NCI-H524 treated with DMSO at 0.1 percent for 48 hours (cell line): ENCODE results near the gene NUMB.

ENCODE experiments used
- DNase-seq: peaks from one replicate; lab custom pipeline; 2025; lab: John Stamatoyannopoulos, UW

NUMB gene

DNA sequence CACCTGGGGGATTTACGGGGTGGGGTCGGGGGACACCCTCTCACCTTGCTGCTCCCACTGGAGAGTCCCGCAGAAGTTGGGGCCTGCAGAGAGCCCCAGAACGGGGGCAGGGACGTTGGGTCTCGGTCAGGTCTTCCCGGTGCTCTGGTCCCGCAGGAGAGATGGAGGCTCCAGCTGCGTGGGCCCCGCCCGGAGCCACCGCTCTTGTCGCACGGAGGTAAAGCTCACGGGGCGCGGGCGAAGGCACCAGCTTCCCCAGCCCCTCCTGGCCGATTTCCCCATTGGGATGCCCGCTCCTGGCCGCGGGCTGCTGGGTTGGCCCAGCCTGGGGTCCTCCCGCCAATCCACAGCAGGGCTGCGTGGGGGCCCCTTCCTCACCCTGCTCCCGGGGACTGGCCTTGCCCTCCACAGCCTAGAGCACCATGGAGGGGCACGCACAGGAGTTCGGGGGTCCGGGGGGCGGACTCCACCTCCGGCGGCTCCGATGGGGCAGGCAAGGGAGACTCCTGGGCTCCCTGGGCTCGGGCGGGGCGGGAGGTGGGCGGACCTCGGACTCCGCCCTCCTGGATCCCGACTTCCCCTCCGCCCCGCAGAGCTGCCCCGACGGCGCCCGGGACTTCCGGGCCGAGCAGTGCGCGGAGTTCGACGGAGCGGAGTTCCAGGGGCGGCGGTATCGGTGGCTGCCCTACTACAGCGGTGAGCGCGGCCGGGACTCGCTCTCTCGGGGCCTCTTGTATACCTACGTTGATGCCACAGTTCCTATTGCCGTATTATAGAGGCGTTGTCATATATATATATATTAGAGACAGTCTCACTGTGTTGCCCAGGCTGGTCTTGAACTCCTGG is 212.6 kb downstream of the NUMB start:
- DNase-seq = no peak

DNA sequence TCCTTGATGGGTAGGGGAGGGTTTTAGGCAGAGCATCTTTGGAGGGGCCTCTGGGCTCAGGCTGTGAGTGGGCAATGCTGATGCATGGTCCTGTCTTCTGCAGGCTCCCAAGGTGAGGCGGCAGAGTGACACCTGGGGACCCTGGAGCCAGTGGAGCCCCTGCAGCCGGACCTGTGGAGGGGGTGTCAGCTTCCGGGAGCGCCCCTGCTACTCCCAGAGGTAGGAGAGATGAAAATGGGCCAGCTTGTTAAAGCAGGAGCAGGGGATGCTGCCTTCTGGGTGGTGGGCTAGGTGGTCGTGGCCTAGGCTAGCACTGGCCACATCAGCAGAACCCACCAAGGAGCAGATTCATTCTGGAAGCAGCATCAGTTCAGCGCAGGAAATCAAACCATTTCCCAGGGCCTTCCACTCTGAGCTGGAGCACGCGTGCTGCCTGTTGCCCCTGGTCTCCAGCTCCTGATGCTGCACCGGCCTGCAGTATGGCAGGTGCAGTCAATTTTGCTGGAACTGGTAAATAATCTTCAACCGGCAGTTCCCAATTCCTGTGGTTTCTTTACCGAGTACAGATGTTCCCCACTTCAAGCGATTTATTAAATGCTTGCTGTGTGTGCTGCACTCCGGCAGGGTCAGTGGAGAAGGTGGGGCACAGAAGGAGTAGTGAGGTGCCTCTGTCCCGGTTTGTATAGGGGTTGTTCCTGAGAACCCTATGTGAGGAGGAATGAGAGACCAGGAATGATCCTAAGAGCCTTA is 213.6 kb downstream of the NUMB start:
- DNase-seq = no peak

DNA sequence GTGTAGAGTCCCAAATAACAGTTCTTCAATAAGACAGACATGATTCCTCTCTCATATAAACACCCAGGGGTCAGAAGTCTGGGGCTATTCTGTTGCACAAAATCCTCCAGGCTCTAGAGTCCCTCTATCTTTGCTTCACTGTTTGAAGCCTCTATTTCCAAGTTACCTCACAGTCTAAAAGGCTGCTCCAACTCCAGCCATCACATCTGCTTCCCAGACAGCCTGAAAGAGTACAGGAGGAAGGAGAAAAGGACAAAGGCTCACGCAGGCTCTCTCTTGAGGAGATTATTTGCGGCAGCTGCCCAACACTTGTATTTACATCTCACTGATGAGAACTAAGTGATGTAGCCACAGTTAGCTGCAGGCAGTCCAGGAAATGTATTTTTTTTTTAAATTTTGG is 214.6 kb downstream of the NUMB start:
- no peak for DNase-seq

DNA sequence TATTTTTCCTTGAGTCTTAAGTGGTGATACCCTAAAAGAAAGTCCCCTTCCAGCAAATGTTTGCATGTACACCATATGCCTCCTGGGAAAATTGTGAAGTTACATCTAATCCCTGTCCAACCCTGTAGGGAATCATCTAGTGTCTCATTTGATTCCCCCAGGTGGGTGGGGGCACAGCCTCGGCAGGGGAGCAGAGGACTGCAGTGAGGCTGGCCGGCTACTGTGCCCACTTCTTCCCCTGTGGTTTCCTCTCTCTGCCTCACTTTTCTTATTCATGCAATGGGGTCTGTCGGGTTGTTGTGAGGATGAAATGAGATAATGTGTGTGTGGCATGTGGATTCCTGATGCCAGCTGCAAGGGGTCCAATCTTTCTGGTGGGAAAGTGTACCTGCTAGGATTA is 215.0 kb downstream of the NUMB start:
- DNase-seq = no peak

DNA sequence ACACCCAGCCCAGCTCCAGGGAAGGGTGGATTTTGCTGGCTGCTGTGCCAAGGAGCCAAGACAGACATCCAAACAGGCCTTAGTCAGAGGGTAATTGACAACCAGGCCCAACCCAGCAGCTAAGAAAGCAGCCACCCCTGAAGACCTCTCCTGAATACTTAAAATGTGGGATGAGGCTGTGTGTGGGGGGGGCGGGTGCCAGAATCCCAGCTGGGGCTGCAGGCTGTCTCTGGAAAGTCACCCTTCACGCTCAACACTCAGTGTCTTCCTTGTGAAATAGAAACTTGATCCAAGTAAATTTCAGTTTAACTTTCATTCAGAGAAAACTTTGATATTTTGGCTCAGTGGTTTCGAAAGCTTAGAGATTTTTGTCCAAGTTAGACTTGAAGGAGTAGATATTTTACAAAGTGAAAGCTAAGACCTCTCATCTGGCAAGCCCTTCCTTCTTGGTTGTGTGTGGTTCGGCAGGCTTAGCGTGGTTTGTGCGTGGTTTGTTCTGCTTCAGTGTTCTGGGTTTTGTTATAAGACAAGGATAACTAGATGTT is 215.9 kb downstream of the NUMB start:
- no peak for DNase-seq

DNA sequence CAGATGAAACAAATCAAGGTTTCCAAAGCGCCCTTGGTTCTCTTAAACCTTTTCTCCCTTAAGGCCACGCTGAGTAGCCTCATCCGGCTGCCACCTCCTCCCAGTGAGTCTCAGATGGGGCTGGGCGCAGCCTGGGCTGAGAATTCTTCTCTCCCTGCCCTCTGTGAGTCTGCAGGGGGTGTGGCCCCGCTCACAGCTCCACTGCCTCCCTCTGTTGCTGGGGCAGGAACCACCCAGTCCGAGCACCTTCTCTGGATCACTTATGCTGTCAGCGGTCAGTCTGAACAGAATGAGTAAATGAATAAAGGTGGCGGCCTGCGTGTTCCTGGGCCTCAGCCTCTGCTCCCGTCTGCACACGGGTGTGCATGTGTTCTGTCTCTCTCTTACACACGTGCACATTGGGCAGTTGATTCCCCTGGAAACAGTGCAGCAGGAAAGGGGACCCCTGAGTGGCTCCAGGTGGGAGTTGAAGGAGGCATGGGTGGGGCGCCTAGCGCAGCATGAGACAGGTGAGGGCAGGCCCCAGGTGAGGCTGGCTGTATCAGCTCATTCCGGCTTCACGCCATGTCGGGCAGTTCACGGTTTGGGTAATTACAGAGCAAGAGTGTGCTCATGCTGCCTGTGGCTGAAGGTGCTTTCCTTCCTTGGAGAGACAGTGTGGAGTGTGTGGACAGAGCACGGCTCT is 216.7 kb downstream of the NUMB start:
- DNase-seq = no peak

DNA sequence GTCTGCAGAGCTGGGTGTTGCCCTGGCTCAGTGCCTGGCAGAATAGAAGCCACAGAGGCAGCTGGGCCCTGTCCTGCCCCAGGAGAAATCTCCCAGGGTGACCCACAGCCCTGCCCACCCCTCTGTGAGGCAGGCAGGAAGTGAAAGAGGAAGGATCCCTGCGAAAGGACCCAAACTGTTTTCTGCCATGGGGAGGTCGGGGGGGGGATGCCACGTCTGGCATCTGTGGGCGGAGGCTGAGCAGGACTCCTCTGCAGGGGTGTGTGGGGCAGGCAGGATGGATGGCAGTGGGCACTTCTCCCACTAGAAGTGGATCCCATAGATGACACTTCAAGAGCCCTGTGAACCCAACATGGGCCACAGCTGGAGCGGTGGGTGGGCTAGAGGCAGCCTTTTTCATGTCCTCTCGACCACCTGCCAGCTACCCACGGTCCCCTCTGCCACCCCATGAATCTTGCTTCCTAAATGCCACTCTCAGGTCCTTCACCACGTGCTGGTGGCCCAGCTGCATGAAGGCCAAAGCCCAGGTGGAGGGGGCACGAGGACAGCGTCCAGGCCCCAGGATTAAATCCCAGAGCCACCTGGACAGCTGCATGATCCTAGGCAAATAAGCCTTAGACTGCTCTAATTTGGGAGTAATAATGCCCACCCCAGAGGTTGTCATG is 217.4 kb downstream of the NUMB start:
- no peak for DNase-seq

DNA sequence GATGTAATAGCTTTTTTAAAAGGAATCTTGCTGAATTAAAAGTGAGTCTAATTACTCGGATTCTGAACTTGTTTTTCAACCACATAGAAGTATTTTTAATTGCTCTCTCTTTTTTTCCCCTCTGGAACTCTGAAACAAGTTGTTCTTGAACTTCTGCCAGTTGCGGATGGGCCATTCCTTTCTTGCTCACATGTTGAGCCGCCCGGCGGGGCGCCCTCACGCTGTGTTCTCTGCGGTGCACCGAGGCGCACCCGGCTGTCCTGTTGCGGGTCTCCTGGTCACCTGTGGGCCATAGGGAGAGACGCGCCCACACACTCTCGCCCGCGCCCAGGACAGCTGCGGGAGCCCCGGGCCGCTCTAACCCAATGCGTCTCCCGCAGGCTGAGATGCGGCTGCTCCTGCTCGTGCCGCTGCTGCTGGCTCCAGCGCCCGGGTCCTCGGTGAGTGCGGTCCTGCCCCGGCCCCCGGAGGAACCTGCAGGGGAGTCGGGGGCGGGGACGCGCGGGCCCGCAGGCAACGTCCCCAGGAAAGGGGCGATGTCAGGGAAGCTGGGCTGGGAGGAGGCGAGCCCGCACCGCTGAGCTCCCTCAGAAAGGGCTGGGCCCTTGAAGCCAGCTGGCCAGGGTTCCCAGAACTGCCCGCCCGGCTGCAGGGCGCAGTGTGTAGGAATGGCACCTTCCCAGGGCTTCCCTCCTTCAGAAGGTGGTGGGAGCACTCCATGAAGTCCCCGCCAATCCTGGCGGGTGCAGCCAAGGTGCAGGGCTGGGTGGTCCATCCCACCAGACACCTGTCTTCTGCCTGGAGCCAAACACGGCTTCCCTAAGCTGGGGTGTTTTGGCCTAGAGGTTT is 218.7 kb downstream of the NUMB start:
- no peak for DNase-seq

DNA sequence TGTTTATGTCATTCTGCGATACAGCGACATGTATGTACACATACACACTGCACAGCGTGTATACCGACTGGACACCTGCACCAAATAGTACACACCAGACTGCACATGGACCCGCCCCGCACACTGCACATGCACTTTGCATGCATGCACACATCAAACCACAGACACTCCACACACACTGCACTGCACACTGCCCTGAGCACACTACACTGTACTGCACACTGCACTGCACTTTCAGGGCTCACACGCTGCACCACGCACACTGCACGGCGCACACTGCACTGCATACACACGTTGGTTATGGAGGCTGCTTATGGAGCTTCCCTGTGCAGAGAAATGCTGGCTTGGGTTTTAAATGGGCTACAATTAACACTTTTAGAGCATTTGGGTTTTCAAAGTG is 219.4 kb downstream of the NUMB start:
- DNase-seq = no peak

DNA sequence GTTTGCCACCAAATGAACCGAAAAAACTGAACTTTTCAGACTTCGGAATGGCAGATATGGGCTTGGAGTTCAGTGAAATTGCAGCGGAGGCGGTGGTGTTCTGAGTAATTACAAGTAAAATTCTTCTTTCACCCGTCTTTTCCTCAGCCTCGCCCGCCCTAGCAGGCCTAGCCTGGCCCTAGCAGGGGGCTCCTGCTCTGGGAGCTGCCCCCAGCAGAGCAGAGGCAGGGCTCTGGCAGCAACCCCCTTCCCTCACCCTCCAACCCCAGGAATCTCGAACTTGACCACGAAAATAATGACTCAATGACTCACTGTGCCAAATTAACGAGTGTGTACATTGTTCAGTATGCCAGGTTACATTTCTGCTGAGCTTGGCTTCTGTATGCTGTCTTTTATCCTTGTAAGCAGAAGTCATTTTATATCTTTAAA is 219.9 kb downstream of the NUMB start:
- no peak for DNase-seq

DNA sequence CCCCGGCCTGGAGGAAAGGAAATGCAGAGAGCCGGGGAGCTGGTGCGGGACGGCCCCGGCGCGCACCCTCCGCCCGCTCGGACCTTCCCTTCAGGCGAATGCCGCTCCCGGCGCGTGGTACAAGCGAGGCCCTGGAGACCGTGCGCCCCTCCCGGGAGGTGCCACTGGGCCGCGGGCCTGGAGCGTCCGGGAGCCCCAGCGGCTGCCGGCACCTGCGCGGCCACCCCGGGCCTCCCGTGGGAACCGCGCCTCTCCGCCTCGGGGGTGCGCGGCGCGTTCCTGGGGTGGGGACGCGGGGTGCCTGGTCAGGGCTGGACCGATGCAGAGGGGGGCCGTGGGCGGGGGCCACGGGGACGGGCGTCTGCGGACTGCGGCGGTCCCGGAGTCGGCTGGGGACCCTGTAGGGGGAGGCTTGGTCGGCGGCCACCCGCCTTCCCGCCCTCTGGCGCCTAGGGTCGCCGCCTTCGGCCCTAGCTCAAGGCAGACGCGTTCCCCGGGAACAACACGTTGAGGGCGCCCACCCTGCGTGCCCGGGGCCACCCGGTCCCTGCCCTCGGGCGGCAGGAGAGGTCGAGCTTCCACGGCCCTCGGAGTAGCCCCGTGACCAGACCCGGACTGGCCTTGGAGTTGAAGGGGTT is 220.4 kb downstream of the NUMB start:
- DNase-seq = no peak

DNA sequence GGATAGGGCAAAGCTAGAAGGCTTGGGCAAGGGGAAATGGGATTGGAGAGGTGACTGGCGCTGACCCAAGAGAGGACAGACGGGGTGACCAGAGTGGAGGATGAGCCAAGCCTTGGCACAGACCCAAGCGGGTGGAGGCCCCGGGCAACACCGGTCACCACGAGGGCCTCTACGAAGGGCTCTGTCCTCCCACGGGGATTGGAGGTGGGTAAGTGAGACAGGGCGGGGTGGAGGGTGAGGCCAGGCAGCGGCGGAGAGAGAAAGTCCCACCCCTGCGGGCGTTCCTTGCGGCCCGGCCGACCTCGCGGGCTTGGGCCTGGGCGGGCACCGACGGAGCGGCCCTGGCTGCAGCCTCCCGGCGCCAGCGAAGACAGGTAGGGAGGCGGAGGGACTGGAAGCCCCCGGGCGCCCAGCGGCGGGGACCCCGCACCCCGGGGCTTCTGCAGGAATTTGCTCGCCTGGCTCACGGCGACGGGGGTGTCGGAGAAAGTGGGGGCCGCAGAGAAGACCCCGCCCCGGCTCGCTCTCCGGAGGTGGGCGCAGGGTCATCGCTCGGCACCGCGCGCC is 221.0 kb downstream of the NUMB start, which contains the start of gene PAPLN:
Gene PAPLN (plus strand): TSS at position 288 of the 567 bp plus-strand sequence. CDS start 2,273 bp downstream, outside the sequence.
- no peak for DNase-seq

DNA sequence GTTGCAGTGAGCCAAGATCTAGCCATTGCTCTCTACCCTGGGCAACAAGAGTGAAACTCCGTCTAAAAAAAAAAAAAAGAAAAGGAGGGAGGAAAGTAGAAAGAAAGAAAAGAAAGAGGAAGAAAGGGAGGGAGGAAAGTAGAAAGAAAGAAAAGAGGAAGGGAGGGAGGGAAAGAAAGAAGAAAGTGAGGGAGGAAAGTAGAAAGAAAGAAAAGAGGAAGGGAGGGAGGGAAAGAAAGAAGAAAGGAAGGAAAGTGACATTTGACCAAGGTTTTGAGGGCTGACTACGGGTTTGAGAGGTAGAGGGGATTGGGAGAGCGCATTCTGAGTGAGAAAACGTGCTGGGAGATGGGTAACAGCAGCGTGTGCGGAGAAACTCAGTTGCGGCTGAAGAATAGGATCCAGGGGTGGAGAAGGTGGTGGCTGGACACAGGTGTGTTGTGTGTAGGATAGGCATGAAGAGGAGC is 221.6 kb downstream of the NUMB start:
- DNase-seq = no peak

DNA sequence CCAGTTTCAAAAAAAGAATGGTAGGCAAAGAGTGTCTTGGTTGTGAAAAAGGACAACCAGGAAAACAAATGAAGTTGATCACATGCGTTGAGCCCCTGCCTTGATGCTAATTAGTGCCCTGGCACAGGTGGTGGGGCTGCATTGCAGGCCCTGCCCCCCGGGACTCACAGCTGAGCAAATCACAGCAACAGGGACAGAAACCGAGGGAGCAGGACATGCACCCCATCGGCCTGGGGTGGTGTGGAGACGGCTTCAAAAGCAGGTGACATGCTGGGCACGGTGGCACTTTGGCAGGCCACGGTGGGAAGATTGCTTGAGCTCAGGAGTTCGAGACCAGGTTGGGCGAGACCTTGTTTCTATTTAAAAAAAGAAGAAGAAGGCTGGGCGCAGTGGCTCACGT is 222.2 kb downstream of the NUMB start:
- no peak for DNase-seq

DNA sequence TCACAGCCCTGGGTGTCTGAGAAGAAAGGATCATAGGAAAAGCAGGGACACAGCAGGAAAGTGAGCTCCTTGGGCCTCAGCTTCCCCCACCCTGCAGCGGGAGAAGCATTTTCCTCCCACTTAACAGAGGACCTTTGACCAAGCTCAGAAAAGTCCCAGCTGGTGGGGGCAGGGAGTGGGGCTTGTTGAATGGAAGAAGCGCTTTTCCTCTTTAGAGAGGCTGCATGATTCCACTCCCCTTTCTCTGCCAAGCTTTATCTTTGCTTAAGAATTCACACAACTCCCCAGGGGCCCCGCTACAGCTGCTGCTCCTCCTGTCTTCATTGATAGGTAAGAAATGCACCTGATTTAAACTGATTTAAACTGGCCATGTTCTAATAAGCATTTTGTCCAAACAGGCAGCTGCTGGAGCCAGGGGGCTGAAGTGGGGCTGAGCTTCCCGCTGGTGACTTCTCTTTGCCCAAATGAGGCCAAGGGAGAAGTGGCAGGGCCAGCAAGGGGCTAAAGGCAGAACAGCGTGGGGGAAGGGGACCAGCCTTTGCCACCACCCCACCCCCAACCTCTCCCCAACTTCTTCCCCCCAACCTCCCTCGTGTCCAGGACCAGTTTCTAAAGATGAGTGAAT is 222.7 kb downstream of the NUMB start:
- DNase-seq = peak; percentile 75

DNA sequence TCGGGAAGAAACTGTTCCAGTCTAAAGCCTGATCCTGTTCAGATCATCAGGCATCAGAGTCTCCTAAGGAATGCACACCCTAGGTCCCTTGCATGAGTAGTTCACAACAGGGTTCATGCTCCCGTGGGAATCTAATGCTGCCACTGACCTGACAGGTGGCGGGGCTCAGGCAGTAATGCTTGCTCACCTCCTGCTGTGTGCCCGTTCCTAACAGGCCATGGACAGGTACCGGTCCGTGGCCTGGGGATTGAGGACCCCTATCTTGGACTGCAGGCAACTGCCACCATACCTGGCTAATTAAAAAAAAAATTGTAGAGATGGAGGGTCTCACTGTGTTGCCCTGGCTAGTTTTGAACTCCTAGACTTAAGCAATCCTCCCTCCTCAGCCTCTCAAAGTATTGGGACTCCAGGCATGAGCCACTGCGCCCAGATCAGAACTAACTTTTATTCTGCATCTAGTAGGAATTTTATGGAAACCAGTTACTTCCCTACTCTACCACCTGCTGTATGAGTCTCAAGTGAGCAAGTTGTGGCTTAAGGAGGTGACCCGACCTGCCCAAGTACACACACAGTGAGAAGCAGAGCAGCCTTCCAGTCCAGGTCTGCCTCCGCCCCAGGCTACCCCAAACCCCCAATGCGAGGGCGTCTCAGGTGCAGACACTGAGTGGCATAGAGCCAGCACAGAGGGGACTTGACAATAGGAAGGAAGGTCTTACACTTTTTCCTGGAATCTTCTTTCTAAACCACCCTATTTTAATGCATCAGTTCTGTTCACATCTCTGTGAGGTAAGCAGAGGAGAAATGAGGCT is 223.6 kb downstream of the NUMB start:
- no peak for DNase-seq

DNA sequence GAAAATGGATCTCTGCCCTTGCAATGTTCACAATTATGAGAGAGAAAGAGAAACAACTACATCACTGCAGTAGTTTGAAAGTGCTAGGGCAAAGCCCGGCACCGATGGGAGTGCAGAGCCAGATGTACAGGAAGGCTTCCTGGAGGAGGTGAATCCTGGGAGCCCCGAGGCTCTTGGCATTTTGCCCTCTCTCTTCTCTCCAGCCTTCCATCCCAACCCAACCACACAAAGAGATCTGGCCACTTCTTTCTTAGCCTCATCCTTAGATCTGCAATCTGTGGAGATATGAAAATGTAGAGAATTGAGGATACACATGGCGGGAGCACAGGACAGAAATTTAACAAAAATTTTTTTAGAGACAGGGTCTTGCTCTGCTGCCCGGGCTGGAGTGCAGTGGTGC is 224.3 kb downstream of the NUMB start:
- DNase-seq = no peak

DNA sequence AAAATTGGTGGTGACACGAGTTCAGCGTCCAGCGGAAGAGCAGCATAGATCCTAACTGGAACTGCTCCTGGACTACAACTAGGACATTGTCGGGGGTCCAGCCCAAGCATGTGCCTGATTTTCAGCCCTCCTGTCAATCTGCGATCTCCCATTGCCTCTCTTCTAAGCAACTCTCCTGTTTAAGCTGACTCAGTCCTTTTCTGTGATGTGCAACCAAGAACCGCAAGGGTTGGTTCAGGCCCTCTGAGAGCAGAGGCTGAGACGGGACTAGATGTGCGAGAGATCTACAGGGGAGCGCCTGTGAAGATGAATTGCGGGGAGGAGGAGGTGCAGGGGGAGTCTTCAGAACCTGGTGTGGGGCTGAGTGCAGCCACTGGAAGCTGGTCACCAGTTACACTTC is 224.8 kb downstream of the NUMB start:
- no peak for DNase-seq

DNA sequence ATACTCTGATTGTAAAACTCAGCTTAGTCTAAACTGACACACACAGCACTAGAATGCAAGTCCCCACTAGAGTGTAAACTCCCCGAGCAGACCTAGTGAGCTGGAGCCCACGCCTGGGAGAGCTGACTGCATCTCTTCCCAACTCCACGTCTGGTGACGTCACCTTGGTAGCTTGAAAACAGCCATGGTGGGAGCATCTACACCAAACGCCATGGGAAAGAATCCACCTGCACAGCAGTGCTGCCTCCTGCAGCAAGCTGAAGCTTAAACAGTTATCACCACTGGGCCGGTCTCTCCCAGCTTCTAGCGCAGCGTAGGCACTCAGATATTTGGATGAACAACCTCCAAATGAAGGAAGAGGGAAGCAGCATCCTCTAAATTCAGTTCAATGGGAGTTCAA is 225.4 kb downstream of the NUMB start:
- no peak for DNase-seq
